Gastrocnemius medialis (tissue), 4 donors: ENCODE measurements around the gene CDK4. TPM values are rescaled to one million over a fixed set of nuclear protein-coding genes. Genes with fewer than 3 reads are reported as not detected.
A peak's percentile ranks its signal among the peaks of the same experiment; 100 is the strongest.

Experiments used
- ATAC-seq, 2 donors: fragments of 150-250 bp; one replicate each; pipeline ENCODE4 v1.9.1; 2016
- DNase-seq, 2 donors: peaks; one replicate each; pipeline ENCODE4 v3.0.0-alpha.2; 2019
- H3K27ac ChIP-seq, 4 donors: fragments of 200-600 bp; sonication (generic); 1 replicate in 1 of 4; 2 replicates in 3 of 4; pipeline ENCODE4 v1.5.1; 2016 to 2018; ENCODE audit warnings: mild to moderate bottlenecking in 2 of 4, moderate library complexity in 1 of 4
- H3K27me3 ChIP-seq, 3 donors: fragments of 200-600 bp; sonication (generic) in 2 of 3; 1 replicate in 1 of 3; 2 replicates in 2 of 3; pipeline versions ENCODE4 v1.5.1 to v1.6.0; 2016 to 2019; ENCODE audit warnings: mild to moderate bottlenecking in 1 of 3, moderate library complexity in 1 of 3
- H3K36me3 ChIP-seq, 2 donors: fragments of 200-600 bp; sonication (generic) in 1 of 2; one replicate each; pipeline ENCODE4 v1.5.1; 2017 to 2018
- H3K4me1 ChIP-seq, 2 donors: fragments of 200-600 bp; sonication (generic) in 1 of 2; one replicate each; pipeline ENCODE4 v1.5.1; 2016 to 2017; ENCODE audit warnings: mild to moderate bottlenecking in 2 of 2
- H3K4me3 ChIP-seq, 4 donors: fragments of 200-600 bp; sonication (generic) in 3 of 4; 1 replicate in 1 of 4; 2 replicates in 3 of 4; pipeline ENCODE4 v1.5.1; 2016 to 2019; ENCODE audit warnings: mild to moderate bottlenecking in 2 of 4
- H3K9me3 ChIP-seq, 3 donors: fragments of 200-600 bp; sonication (generic) in 2 of 3; 1 replicate in 1 of 3; 2 replicates in 2 of 3; pipeline ENCODE4 v1.5.1; 2016 to 2019
- CTCF ChIP-seq, 5 experiments: fragments of 450-650 bp in 3 of 5; fragments of 200-600 bp in 2 of 5; sonication (generic) in 2 of 5; IDR thresholded peaks in 4 of 5; conservative IDR thresholded peaks in 1 of 5; 1 replicate in 4 of 5; 2 replicates in 1 of 5; pipeline ENCODE4 v1.5.1; 2016 to 2019; ENCODE audit warnings: antibody characterized with exemption in 5 of 5, mild to moderate bottlenecking in 3 of 5, moderate library complexity in 3 of 5
- POLR2A ChIP-seq, 2 donors: fragments of 450-650 bp; IDR thresholded peaks; one replicate each; pipeline ENCODE4 v1.6.1; 2017; ENCODE audit warnings: antibody characterized with exemption in 2 of 2, mild to moderate bottlenecking in 2 of 2, moderate library complexity in 2 of 2
- in situ Hi-C, 4 donors: fragments of 200-750 bp; cut with MboI; loops; one replicate each; pipeline versions ENCODE4 v1.15.0 to v1.8.0; 2017; ENCODE audit warnings: low sequenced_read_pairs in 4 of 4
- intact Hi-C: fragments of 100-400 bp; cut with DNase I; formaldehyde crosslinking; loops from one replicate; pipeline ENCODE4 v1.15.1; 2023; ENCODE audit warnings: low total_unique reads
- total RNA-seq, 4 donors: library from RNA; depleted of rRNA; stranded (reverse); fragments of >200 nt; gene quantifications; one replicate each; pipeline versions ENCODE4 v1.1.0 to v1.2.3, GENCODE V29; 2016

Gene CDK4
- total RNA-seq, 4 donors from 2014 or later: 39.7 to 55.5 (median 47.4) TPM

- TF ChIP-seq CTCF (IDR thresholded peaks at IDR 0.05 in 4 of 5, conservative IDR thresholded peaks at IDR 0.05 in 1 of 5): no peak
- Histone ChIP-seq H3K36me3 (peaks cover 0 to 76% of the 10 kb centered on the region in 2 donors), H3K27me3 (no peaks in the 10 kb centered on the region), H3K9me3 (no peaks in the 10 kb centered on the region), H3K27ac (peak overlapping the region in 2 of 4 donors; percentile 41 to 42), H3K4me1 (no peaks in the 10 kb centered on the region), H3K4me3 (no peak overlapping the region)
- intact Hi-C loops (no loop called here), in situ Hi-C loops (no loop called here)
- ATAC-seq (peak in 1 of 2 donors; percentile 55), DNase-seq (no peak)
These were observed 43.2 kb upstream of the CDK4 start for GRCh38 chr12:57795354-57795753.

DNA sequence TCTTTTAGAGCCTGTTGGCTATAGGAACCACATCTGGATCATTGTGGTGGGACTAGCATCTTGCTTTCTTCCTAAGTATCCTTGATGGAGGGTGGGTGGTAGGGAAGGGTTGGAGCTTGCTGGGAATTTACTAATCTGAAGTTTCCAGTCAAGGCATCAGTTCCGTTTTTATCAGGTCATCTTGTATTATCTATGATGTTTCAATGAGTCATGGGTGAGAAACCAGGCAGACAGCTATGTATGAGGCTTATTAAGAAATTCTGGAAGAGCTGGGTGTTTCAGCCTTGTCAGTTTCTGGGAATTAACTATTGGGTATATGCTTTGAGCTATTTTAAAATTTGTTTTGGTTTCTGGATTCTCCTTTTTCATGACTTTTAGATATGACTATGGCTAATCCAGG is 41.8 kb upstream of the CDK4 start:
- ATAC-seq (no peak), DNase-seq (no peak)
- Histone ChIP-seq H3K36me3 (peaks cover 0 to 71% of the 10 kb centered on the region in 2 donors), H3K27ac (no peak overlapping the region), H3K9me3 (no peaks in the 10 kb centered on the region), H3K4me1 (no peaks in the 10 kb centered on the region), H3K27me3 (no peaks in the 10 kb centered on the region), H3K4me3 (no peak overlapping the region)
- intact Hi-C loops: no loop called here
- in situ Hi-C loops: no loop called here
- TF ChIP-seq CTCF (IDR thresholded peaks at IDR 0.05 in 4 of 5, conservative IDR thresholded peaks at IDR 0.05 in 1 of 5) (no peak), POLR2A (IDR thresholded peaks at IDR 0.05) (no peak)

GRCh38 chr12:57783861-57784260 is 31.8 kb upstream of the CDK4 start:
- in situ Hi-C loops: loop anchor here in 1 of 4 donors (5.0 kb wide), 1 partner anchor 123 kb away; no protein-coding TSS in a partner anchor
- no peaks in the 10 kb centered on the region for H3K9me3 ChIP-seq
- H3K36me3 ChIP-seq: peaks cover 3 to 40% of the 10 kb centered on the region in 2 donors
- no peak overlapping the region for H3K27ac ChIP-seq
- intact Hi-C loops: loop anchor here (5.0 kb wide), 2 partner anchors 37 to 48 kb away; partner anchors contain the start of gene TSPAN31
- peaks cover 9 to 15% of the 10 kb centered on the region in 2 donors for H3K4me1 ChIP-seq
- peak overlapping the region in 3 of 4 donors; percentile 91 to 98 (median 98) for H3K4me3 ChIP-seq
- TF ChIP-seq POLR2A (IDR thresholded peaks at IDR 0.05): no peak
- no peak for ATAC-seq
- H3K27me3 ChIP-seq: no peaks in the 10 kb centered on the region
- no peak for DNase-seq

DNA sequence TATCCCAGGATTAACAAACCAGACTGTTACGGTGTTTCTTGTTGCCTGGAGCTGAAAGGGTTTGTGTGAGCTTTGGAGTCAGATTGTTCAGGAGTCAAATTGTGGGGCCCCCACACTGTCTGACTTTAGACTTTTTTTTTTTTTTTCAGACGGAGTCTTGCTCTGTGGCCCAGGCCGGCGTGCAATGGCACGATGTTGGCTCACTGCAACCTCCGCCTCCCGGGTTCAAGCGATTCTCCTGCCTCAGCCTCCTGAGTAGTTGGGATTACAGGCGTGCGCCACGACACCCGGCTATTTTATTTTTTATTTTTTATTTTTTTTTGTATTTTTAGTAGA is 31.3 kb upstream of the CDK4 start:
- no peak for DNase-seq
- ATAC-seq: no peak
- intact Hi-C loops: loop anchor here (5.0 kb wide), 2 partner anchors 36 to 49 kb away; partner anchors contain the start of gene TSPAN31
- Histone ChIP-seq H3K4me1 (peaks cover 9 to 15% of the 10 kb centered on the region in 2 donors), H3K9me3 (no peaks in the 10 kb centered on the region), H3K27ac (peak overlapping the region in 3 of 4 donors; percentile 84 to 89 (median 86)), H3K4me3 (peak overlapping the region; percentile 89 to 98 (median 94)), H3K27me3 (no peaks in the 10 kb centered on the region), H3K36me3 (peaks cover 3 to 38% of the 10 kb centered on the region in 2 donors)
- no peak for TF ChIP-seq CTCF (IDR thresholded peaks at IDR 0.05 in 4 of 5, conservative IDR thresholded peaks at IDR 0.05 in 1 of 5)
- no peak for TF ChIP-seq POLR2A (IDR thresholded peaks at IDR 0.05)
- in situ Hi-C loops: loop anchor here in 1 of 4 donors (5.0 kb wide), 1 partner anchor 124 kb away; no protein-coding TSS in a partner anchor

GRCh38 chr12:57782608-57783465 is 30.7 kb upstream of the CDK4 start, which contains the start of gene TSFM:
TSS of gene TSFM (plus strand) at chr12:57782787. CDS start at chr12:57782802, 15 bp downstream.
- in situ Hi-C loops: loop anchor here in 1 of 4 donors (5.0 kb wide), 1 partner anchor 124 kb away; no protein-coding TSS in a partner anchor
- Histone ChIP-seq H3K4me1 (peaks cover 9 to 15% of the 10 kb centered on the region in 2 donors), H3K27ac (peak within 1 kb of the TSS; percentile 80 to 89 (median 85)), H3K4me3 (peak within 1 kb of the TSS; percentile 89 to 98 (median 94)), H3K9me3 (no peaks in the 10 kb centered on the region), H3K36me3 (peaks cover 3 to 32% of the 10 kb centered on the region in 2 donors), H3K27me3 (no peaks in the 10 kb centered on the region)
- TF ChIP-seq CTCF (IDR thresholded peaks at IDR 0.05 in 4 of 5, conservative IDR thresholded peaks at IDR 0.05 in 1 of 5) (peak; percentile 95 to 99 (median 97)), POLR2A (IDR thresholded peaks at IDR 0.05) (peak; percentile 56 to 75)
- ATAC-seq (peak; percentile 96), DNase-seq (peak; percentile 93 to 94)
- intact Hi-C loops: loop anchor here (1.0 to 5.0 kb wide), 4 partner anchors 11 to 122 kb away; partner anchors contain the start of genes EEF1AKMT3, METTL1 and TSPAN31
